T-helper 2 cell (primary cell): ENCODE results near the gene ANKS3.

Experiments used
- DNase-seq, 5 experiments: peaks; one replicate each; pipeline versions ENCODE4 v3.0.0 to v3.0.0-alpha.2; 2012 to 2022

The ANKS3 gene

GRCh38 chr16:4724661-4725270, 9.3 kb downstream of the ANKS3 start:
- DNase-seq: no peak

GRCh38 chr16:4723071-4723767, 10.9 kb downstream of the ANKS3 start:
- DNase-seq: no peak

- DNase-seq: no peak
Measured at GRCh38 chr16:4718466-4718865, 15.6 kb downstream of the ANKS3 start.

- DNase-seq: no peak
Measured at GRCh38 chr16:4714996-4715395, 19.1 kb downstream of the ANKS3 start.

- no peak for DNase-seq
Measured at GRCh38 chr16:4713663-4714501, 20.2 kb downstream of the ANKS3 start.

- DNase-seq: no peak
Measured at GRCh38 chr16:4709481-4709880, 24.6 kb downstream of the ANKS3 start.

- no peak for DNase-seq
Measured at GRCh38 chr16:4706871-4707270, 27.2 kb downstream of the ANKS3 start.

- no peak for DNase-seq
Measured at GRCh38 chr16:4704913-4705312, 29.2 kb downstream of the ANKS3 start.

GRCh38 chr16:4704491-4704890, 29.6 kb downstream of the ANKS3 start:
- no peak for DNase-seq

GRCh38 chr16:4703906-4704305, 30.2 kb downstream of the ANKS3 start:
- no peak for DNase-seq

GRCh38 chr16:4702466-4702808, 31.6 kb downstream of the ANKS3 start:
- no peak for DNase-seq

- DNase-seq: no peak
Measured at GRCh38 chr16:4701791-4702465, 32.1 kb downstream of the ANKS3 start.

- no peak for DNase-seq
Measured at GRCh38 chr16:4700997-4701743, 32.9 kb downstream of the ANKS3 start.

- peak in 2 of 5 experiments; percentile 31 to 39 for DNase-seq
Measured at GRCh38 chr16:4700380-4700996, 33.6 kb downstream of the ANKS3 start.

GRCh38 chr16:4699046-4699556, 35.0 kb downstream of the ANKS3 start:
- DNase-seq: no peak

- no peak for DNase-seq
Measured at GRCh38 chr16:4698321-4699045, 35.6 kb downstream of the ANKS3 start.

GRCh38 chr16:4697848-4698291, 36.2 kb downstream of the ANKS3 start:
- no peak for DNase-seq

GRCh38 chr16:4696905-4697847, 36.9 kb downstream of the ANKS3 start:
- DNase-seq: no peak

- DNase-seq: no peak
Measured at GRCh38 chr16:4696172-4696904, 37.7 kb downstream of the ANKS3 start.
